SU-DHL-6 (cell line): ENCODE results near the gene SRRM2.

Source experiments
- H2AFZ ChIP-seq: fragments of 200-600 bp; sonication (generic); 2 replicates; pipeline ENCODE4 v1.6.1; 2014; ENCODE audit warnings: low read depth, mild to moderate bottlenecking, moderate library complexity, mixed read lengths, antibody characterized with exemption, low read length; ENCODE audit not compliant: severe bottlenecking
- H3F3A ChIP-seq: fragments of 200-600 bp; shearing (Covaris generic); 2 replicates; pipeline ENCODE4 v1.6.0; 2016; ENCODE audit warnings: antibody characterized with exemption, mild to moderate bottlenecking; ENCODE audit not compliant: insufficient read depth
- H3K27ac ChIP-seq: fragments of 200-600 bp; sonication (generic); 2 replicates; pipeline ENCODE4 v1.5.1; 2016; ENCODE audit warnings: low read depth, mild to moderate bottlenecking, low read length, moderate library complexity, mixed read lengths
- H3K27me3 ChIP-seq: fragments of 200-600 bp; sonication (generic), shearing (Covaris generic); 2 replicates; pipeline ENCODE4 v1.6.0; 2014; ENCODE audit warnings: mild to moderate bottlenecking, low read length
- H3K36me3 ChIP-seq: fragments of 200-600 bp; sonication (generic); 2 replicates; pipeline ENCODE4 v1.6.1; 2014; ENCODE audit warnings: mild to moderate bottlenecking, low read length, mixed read lengths
- H3K4me2 ChIP-seq: fragments of 300-600, 200-600 bp; shearing (Covaris generic), sonication (generic); 2 replicates; pipeline ENCODE4 v1.6.0; 2014; ENCODE audit warnings: low read length, low read depth, mild to moderate bottlenecking; ENCODE audit not compliant: poor library complexity, severe bottlenecking
- H3K4me3 ChIP-seq: fragments of 200-600 bp; sonication (generic); 2 replicates; pipeline ENCODE4 v1.5.1; 2014; ENCODE audit warnings: antibody characterized with exemption, low read length, mild to moderate bottlenecking, mixed read lengths; ENCODE audit not compliant: insufficient read depth, poor library complexity, severe bottlenecking
- H3K79me2 ChIP-seq: fragments of 200-600 bp; sonication (generic); 2 replicates; pipeline ENCODE4 v1.6.1; 2014; ENCODE audit warnings: mild to moderate bottlenecking, low read length, moderate library complexity; ENCODE audit not compliant: insufficient read depth
- H3K9ac ChIP-seq: fragments of 200-600 bp; sonication (generic); 2 replicates; pipeline ENCODE4 v1.7.0; 2014; ENCODE audit warnings: mild to moderate bottlenecking, low read length
- H3K9me2 ChIP-seq: fragments of 200-600 bp; sonication (generic); replicated peaks from 2 replicates; pipeline ENCODE4 v1.6.1; 2014; ENCODE audit warnings: low read length; ENCODE audit not compliant: insufficient read depth
- H3K9me3 ChIP-seq: fragments of 200-600 bp; sonication (generic); 2 replicates; pipeline ENCODE4 v1.6.1; 2014; ENCODE audit warnings: low read length, mixed read lengths; ENCODE audit not compliant: insufficient read depth
- H4K20me1 ChIP-seq: fragments of 200-600 bp; sonication (generic); 2 replicates; pipeline ENCODE4 v1.6.1; 2014; ENCODE audit warnings: low read depth, mild to moderate bottlenecking, antibody characterized with exemption, low read length, moderate library complexity, mixed read lengths
- CTCF ChIP-seq: fragments of 200-600 bp; sonication (generic); IDR thresholded peaks from one replicate; pipeline ENCODE4 v1.5.1; 2017; ENCODE audit warnings: antibody characterized with exemption, mild to moderate bottlenecking, low read length, moderate library complexity; ENCODE audit not compliant: insufficient read depth, poor library complexity, severe bottlenecking
- EZH2phosphoT487 ChIP-seq: fragments of 200-600 bp; sonication (generic), shearing (Covaris generic); conservative IDR thresholded peaks from 2 replicates; pipeline ENCODE4 v1.6.1; 2018; ENCODE audit warnings: mild to moderate bottlenecking, antibody characterized with exemption, low read length, moderate library complexity, mixed read lengths

Gene SRRM2

GRCh38 chr16:2799859-2800226 is 47.4 kb downstream of the SRRM2 start:
- TF ChIP-seq CTCF, result no peak
- TF ChIP-seq EZH2phosphoT487, result no peak
- no peaks in the 10 kb centered on the region for H3K9me3 ChIP-seq
- H3F3A ChIP-seq, result no peaks in the 10 kb centered on the region
- H2AFZ ChIP-seq, result no peak overlapping the region
- no peaks in the 10 kb centered on the region for H4K20me1 ChIP-seq
- H3K4me2 ChIP-seq, result no peak overlapping the region
- no peak overlapping the region for H3K9ac ChIP-seq
- no peak overlapping the region for H3K4me3 ChIP-seq
- no peaks in the 10 kb centered on the region for H3K27me3 ChIP-seq
- H3K79me2 ChIP-seq, result no peaks in the 10 kb centered on the region
- no peaks in the 10 kb centered on the region for H3K36me3 ChIP-seq
- no peak overlapping the region for H3K27ac ChIP-seq
- no peaks in the 10 kb centered on the region for H3K9me2 ChIP-seq

GRCh38 chr16:2803545-2804195 is 51.2 kb downstream of the SRRM2 start:
- Histone ChIP-seq H3K4me3 (no peak overlapping the region), H4K20me1 (no peaks in the 10 kb centered on the region), H3K36me3 (no peaks in the 10 kb centered on the region), H3K27me3 (no peaks in the 10 kb centered on the region), H3F3A (no peaks in the 10 kb centered on the region), H3K9me3 (no peaks in the 10 kb centered on the region), H2AFZ (no peak overlapping the region), H3K27ac (no peak overlapping the region), H3K9me2 (no peaks in the 10 kb centered on the region), H3K9ac (no peak overlapping the region), H3K4me2 (no peak overlapping the region), H3K79me2 (no peaks in the 10 kb centered on the region)
- TF ChIP-seq CTCF (no peak), EZH2phosphoT487 (no peak)

- Histone ChIP-seq H3F3A (no peaks in the 10 kb centered on the region), H3K27me3 (no peaks in the 10 kb centered on the region), H3K9me3 (no peaks in the 10 kb centered on the region), H3K9ac (no peak overlapping the region), H3K4me3 (no peak overlapping the region), H3K27ac (no peak overlapping the region), H3K36me3 (no peaks in the 10 kb centered on the region), H3K9me2 (no peaks in the 10 kb centered on the region), H3K79me2 (no peaks in the 10 kb centered on the region), H3K4me2 (no peak overlapping the region), H2AFZ (no peak overlapping the region), H4K20me1 (no peaks in the 10 kb centered on the region)
- TF ChIP-seq CTCF (no peak), EZH2phosphoT487 (no peak)
Measured at GRCh38 chr16:2804728-2805127, 52.3 kb downstream of the SRRM2 start.
